Fibroblast of skin of scalp (primary cell): ENCODE measurements around the gene PDXK.

ENCODE experiments used
- DNase-seq: peaks from one replicate; pipeline ENCODE4 v3.0.0-alpha.2; 2013

PDXK gene

GRCh38 chr21:43783098-43783700, 64.3 kb downstream of the PDXK start:
- no peak for DNase-seq

- DNase-seq: no peak
These were observed 66.2 kb downstream of the PDXK start for GRCh38 chr21:43785134-43785533.

- no peak for DNase-seq
These were observed 67.4 kb downstream of the PDXK start for GRCh38 chr21:43786300-43786806.

- no peak for DNase-seq
These were observed 68.0 kb downstream of the PDXK start for GRCh38 chr21:43786807-43787440.

GRCh38 chr21:43789276-43790009, 70.5 kb downstream of the PDXK start, which contains the start of gene RRP1:
TSS of gene RRP1 (plus strand) at chr21:43789577. CDS start at chr21:43789630, 53 bp downstream.
- DNase-seq: peak; percentile 90

GRCh38 chr21:43790010-43790524, 71.1 kb downstream of the PDXK start:
- no peak for DNase-seq

- DNase-seq: no peak
These were observed 73.5 kb downstream of the PDXK start for GRCh38 chr21:43792406-43792805.

- DNase-seq: no peak
These were observed 74.3 kb downstream of the PDXK start for GRCh38 chr21:43793243-43793642.

GRCh38 chr21:43794311-43794710, 75.4 kb downstream of the PDXK start:
- DNase-seq: no peak

- no peak for DNase-seq
These were observed 75.9 kb downstream of the PDXK start for GRCh38 chr21:43794857-43795256.

- no peak for DNase-seq
These were observed 78.5 kb downstream of the PDXK start for GRCh38 chr21:43797415-43797814.

GRCh38 chr21:43797925-43798715, 79.2 kb downstream of the PDXK start:
- DNase-seq: no peak

- DNase-seq: no peak
These were observed 80.4 kb downstream of the PDXK start for GRCh38 chr21:43799301-43799840.

- DNase-seq: no peak
These were observed 81.2 kb downstream of the PDXK start for GRCh38 chr21:43800124-43800523.

- no peak for DNase-seq
These were observed 81.6 kb downstream of the PDXK start for GRCh38 chr21:43800566-43800965.

GRCh38 chr21:43801006-43801783, 82.3 kb downstream of the PDXK start:
- no peak for DNase-seq

GRCh38 chr21:43802713-43803313, 83.9 kb downstream of the PDXK start:
- no peak for DNase-seq

- DNase-seq: no peak
These were observed 84.8 kb downstream of the PDXK start for GRCh38 chr21:43803558-43804300.

GRCh38 chr21:43805275-43805800, 86.4 kb downstream of the PDXK start:
- DNase-seq: no peak
